Liver (tissue), 3 donors: Measurements from ENCODE around the gene TRIP6.

Source experiments
- RAD21 ChIP-seq, 2 donors: IDR thresholded peaks; 2 replicates each; pipeline ENCODE4 v1.6.1; 2016; ENCODE audit warnings: antibody characterized with exemption in 2 of 2, mild to moderate bottlenecking in 2 of 2
- TF ChIP-seq, protein P1 (sequence below): IDR thresholded peaks from 2 replicates; pipeline ENCODE4 v1.6.1; 2016; ENCODE audit warnings: antibody characterized with exemption
- TF ChIP-seq, protein P2 (sequence below): IDR thresholded peaks from 2 replicates; pipeline ENCODE4 v1.6.1; 2016; ENCODE audit warnings: antibody characterized with exemption
- TF ChIP-seq, protein P3 (sequence below): fragments of 150-350 bp; IDR thresholded peaks from 2 replicates; pipeline ENCODE4 v1.5.1; 2017; ENCODE audit warnings: improper control_type of control experiment, low read depth, low read length; ENCODE audit not compliant: missing input control
- TF ChIP-seq, protein P4 (sequence below): IDR thresholded peaks from 2 replicates; pipeline ENCODE4 v1.6.1; 2016; ENCODE audit warnings: antibody characterized with exemption, mild to moderate bottlenecking
- donor health status: healthy.
- donor health status: healthy.

DNA sequence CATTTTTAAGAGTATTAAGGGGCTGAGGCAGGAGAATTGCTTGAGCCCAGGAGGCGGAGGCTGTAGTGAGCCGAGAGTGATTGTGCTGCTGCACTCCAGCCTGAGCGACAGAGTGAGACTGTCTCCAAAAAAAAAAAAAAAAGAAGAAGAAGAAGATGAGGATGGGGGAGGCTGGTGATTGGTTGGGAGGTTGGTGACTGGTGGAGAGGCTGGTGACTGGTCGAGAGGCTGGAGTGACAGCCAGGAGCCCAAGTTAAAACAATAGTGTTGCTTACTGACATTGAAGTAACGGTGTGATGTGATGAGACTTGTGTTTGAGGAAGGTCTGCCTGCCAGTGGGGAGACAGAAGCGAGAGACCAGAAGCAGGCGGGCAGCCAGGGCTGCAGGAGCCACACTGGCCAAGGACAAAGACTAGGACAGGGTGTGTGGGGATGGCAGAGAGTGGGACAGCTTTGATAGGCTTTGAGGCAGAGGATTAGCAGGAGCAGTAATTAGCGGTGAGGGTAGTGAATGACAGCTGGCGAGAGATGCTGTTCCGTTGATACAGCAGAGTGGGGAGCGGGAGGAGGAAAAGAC, 12.6 kb downstream of the TRIP6 start:
- TF ChIP-seq, protein P1, sequence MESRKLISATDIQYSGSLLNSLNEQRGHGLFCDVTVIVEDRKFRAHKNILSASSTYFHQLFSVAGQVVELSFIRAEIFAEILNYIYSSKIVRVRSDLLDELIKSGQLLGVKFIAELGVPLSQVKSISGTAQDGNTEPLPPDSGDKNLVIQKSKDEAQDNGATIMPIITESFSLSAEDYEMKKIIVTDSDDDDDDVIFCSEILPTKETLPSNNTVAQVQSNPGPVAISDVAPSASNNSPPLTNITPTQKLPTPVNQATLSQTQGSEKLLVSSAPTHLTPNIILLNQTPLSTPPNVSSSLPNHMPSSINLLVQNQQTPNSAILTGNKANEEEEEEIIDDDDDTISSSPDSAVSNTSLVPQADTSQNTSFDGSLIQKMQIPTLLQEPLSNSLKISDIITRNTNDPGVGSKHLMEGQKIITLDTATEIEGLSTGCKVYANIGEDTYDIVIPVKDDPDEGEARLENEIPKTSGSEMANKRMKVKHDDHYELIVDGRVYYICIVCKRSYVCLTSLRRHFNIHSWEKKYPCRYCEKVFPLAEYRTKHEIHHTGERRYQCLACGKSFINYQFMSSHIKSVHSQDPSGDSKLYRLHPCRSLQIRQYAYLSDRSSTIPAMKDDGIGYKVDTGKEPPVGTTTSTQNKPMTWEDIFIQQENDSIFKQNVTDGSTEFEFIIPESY = no peak
- TF ChIP-seq, protein P2, sequence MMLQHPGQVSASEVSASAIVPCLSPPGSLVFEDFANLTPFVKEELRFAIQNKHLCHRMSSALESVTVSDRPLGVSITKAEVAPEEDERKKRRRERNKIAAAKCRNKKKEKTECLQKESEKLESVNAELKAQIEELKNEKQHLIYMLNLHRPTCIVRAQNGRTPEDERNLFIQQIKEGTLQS = no peak
- TF ChIP-seq, protein P3, sequence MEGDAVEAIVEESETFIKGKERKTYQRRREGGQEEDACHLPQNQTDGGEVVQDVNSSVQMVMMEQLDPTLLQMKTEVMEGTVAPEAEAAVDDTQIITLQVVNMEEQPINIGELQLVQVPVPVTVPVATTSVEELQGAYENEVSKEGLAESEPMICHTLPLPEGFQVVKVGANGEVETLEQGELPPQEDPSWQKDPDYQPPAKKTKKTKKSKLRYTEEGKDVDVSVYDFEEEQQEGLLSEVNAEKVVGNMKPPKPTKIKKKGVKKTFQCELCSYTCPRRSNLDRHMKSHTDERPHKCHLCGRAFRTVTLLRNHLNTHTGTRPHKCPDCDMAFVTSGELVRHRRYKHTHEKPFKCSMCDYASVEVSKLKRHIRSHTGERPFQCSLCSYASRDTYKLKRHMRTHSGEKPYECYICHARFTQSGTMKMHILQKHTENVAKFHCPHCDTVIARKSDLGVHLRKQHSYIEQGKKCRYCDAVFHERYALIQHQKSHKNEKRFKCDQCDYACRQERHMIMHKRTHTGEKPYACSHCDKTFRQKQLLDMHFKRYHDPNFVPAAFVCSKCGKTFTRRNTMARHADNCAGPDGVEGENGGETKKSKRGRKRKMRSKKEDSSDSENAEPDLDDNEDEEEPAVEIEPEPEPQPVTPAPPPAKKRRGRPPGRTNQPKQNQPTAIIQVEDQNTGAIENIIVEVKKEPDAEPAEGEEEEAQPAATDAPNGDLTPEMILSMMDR = no peak
- TF ChIP-seq, protein P4, sequence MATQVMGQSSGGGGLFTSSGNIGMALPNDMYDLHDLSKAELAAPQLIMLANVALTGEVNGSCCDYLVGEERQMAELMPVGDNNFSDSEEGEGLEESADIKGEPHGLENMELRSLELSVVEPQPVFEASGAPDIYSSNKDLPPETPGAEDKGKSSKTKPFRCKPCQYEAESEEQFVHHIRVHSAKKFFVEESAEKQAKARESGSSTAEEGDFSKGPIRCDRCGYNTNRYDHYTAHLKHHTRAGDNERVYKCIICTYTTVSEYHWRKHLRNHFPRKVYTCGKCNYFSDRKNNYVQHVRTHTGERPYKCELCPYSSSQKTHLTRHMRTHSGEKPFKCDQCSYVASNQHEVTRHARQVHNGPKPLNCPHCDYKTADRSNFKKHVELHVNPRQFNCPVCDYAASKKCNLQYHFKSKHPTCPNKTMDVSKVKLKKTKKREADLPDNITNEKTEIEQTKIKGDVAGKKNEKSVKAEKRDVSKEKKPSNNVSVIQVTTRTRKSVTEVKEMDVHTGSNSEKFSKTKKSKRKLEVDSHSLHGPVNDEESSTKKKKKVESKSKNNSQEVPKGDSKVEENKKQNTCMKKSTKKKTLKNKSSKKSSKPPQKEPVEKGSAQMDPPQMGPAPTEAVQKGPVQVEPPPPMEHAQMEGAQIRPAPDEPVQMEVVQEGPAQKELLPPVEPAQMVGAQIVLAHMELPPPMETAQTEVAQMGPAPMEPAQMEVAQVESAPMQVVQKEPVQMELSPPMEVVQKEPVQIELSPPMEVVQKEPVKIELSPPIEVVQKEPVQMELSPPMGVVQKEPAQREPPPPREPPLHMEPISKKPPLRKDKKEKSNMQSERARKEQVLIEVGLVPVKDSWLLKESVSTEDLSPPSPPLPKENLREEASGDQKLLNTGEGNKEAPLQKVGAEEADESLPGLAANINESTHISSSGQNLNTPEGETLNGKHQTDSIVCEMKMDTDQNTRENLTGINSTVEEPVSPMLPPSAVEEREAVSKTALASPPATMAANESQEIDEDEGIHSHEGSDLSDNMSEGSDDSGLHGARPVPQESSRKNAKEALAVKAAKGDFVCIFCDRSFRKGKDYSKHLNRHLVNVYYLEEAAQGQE = no peak
- TF ChIP-seq RAD21 (IDR thresholded peaks at IDR 0.05) = no peak
